ENCODE data around the gene PNMA6A. TPM values are rescaled to one million over a fixed set of nuclear protein-coding genes. Genes with fewer than 3 reads are reported as not detected.

Gene PNMA6A
- polyA plus RNA-seq, 1 donor (not counting 4 experiments of a cell fraction or from before 2014, with no cell fraction given) = 0.16 TPM

GRCh38 chrX:153059191-153060094 is 12.8 kb upstream of the PNMA6A start:
- peaks cover 3% of the 10 kb centered on the region for H3K4me1 ChIP-seq (ENCODE audit: control insufficient read depth, extremely low read depth, insufficient read depth, low read length)
- no peak for TF ChIP-seq EZH2 (IDR thresholded peaks at IDR 0.05; ENCODE audit: low read length)
- TF ChIP-seq, protein P1, sequence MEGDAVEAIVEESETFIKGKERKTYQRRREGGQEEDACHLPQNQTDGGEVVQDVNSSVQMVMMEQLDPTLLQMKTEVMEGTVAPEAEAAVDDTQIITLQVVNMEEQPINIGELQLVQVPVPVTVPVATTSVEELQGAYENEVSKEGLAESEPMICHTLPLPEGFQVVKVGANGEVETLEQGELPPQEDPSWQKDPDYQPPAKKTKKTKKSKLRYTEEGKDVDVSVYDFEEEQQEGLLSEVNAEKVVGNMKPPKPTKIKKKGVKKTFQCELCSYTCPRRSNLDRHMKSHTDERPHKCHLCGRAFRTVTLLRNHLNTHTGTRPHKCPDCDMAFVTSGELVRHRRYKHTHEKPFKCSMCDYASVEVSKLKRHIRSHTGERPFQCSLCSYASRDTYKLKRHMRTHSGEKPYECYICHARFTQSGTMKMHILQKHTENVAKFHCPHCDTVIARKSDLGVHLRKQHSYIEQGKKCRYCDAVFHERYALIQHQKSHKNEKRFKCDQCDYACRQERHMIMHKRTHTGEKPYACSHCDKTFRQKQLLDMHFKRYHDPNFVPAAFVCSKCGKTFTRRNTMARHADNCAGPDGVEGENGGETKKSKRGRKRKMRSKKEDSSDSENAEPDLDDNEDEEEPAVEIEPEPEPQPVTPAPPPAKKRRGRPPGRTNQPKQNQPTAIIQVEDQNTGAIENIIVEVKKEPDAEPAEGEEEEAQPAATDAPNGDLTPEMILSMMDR (optimal IDR thresholded peaks at IDR 0.05 in 1 of 3, IDR thresholded peaks at IDR 0.05 in 1 of 3, conservative IDR thresholded peaks at IDR 0.05 in 1 of 3; ENCODE audit: extremely low read depth in 1 of 3, insufficient read depth in 2 of 3, low read length in 3 of 3) = no peak
- H3K9me3 ChIP-seq (ENCODE audit: control insufficient read depth, low read depth, low read length) = no peaks in the 10 kb centered on the region
- H3K36me3 ChIP-seq (ENCODE audit: control insufficient read depth in 2 of 2, extremely low read depth in 1 of 2, insufficient read depth in 2 of 2, low read length in 2 of 2) = no peaks in the 10 kb centered on the region
- H3K9me1 ChIP-seq (ENCODE audit: control insufficient read depth, extremely low read depth, insufficient read depth, low read length) = no peaks in the 10 kb centered on the region
- dilution Hi-C loops (cut with MboI; ENCODE audit: extremely low pct_ligation_motif_present, low sequenced_read_pairs) = no loop called here
- FAIRE-seq (no peak), DNase-seq (ENCODE audit: low read depth, low spot score) (no peak)
- H3K27ac ChIP-seq (ENCODE audit: control insufficient read depth, insufficient read depth, low read length) = no peak overlapping the region
- H3K4me3 ChIP-seq (ENCODE audit: control insufficient read depth in 2 of 3, extremely low read depth in 1 of 3, insufficient read depth in 2 of 3, low read depth in 1 of 3, low read length in 3 of 3) = no peak overlapping the region
- peaks cover 27% of the 10 kb centered on the region for H3K27me3 ChIP-seq (ENCODE audit: control insufficient read depth, extremely low read depth, insufficient read depth, low read length)
- no peak overlapping the region for H3K4me2 ChIP-seq (ENCODE audit: control insufficient read depth, extremely low read depth, insufficient read depth, low read depth, low read length)
- H3K79me2 ChIP-seq (ENCODE audit: control insufficient read depth, insufficient read depth, low read length) = no peaks in the 10 kb centered on the region
- no peak overlapping the region for H3K9ac ChIP-seq (ENCODE audit: control insufficient read depth, extremely low read depth, insufficient read depth, low read length)
- H2AFZ ChIP-seq (ENCODE audit: control insufficient read depth, low read length) = no peak overlapping the region
- no peaks in the 10 kb centered on the region for H4K20me1 ChIP-seq (ENCODE audit: control insufficient read depth, extremely low read depth, insufficient read depth, low read length)

DNA sequence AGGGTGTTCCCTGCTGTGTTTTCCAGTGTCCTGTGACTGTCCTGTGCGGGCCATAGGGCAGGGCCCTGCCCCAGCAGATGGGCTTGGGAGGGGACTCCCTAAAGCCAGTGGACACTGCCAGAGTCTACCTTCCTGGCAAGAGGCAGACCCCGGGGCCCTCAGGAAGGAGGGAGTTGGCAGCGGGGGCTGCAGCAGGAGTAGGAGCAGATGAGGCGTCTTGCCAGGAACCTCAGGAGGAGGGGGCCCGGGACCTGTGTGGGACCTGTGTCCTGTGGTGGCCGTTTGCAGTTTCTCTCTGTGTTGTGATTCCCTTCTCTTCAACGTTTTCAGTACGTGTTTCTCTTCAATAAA is 12.2 kb upstream of the PNMA6A start:
- Histone ChIP-seq H3K4me1 (ENCODE audit: control insufficient read depth, extremely low read depth, insufficient read depth, low read length) (peaks cover 3% of the 10 kb centered on the region), H3K79me2 (ENCODE audit: control insufficient read depth, insufficient read depth, low read length) (no peaks in the 10 kb centered on the region), H3K9ac (ENCODE audit: control insufficient read depth, extremely low read depth, insufficient read depth, low read length) (no peak overlapping the region), H2AFZ (ENCODE audit: control insufficient read depth, low read length) (no peak overlapping the region), H3K9me3 (ENCODE audit: control insufficient read depth, low read depth, low read length) (no peaks in the 10 kb centered on the region), H3K27me3 (ENCODE audit: control insufficient read depth, extremely low read depth, insufficient read depth, low read length) (peaks cover 27% of the 10 kb centered on the region), H3K9me1 (ENCODE audit: control insufficient read depth, extremely low read depth, insufficient read depth, low read length) (no peaks in the 10 kb centered on the region), H3K4me2 (ENCODE audit: control insufficient read depth, extremely low read depth, insufficient read depth, low read depth, low read length) (no peak overlapping the region), H3K4me3 (ENCODE audit: control insufficient read depth in 2 of 3, extremely low read depth in 1 of 3, insufficient read depth in 2 of 3, low read depth in 1 of 3, low read length in 3 of 3) (no peak overlapping the region), H4K20me1 (ENCODE audit: control insufficient read depth, extremely low read depth, insufficient read depth, low read length) (no peaks in the 10 kb centered on the region), H3K27ac (ENCODE audit: control insufficient read depth, insufficient read depth, low read length) (no peak overlapping the region), H3K36me3 (ENCODE audit: control insufficient read depth in 2 of 2, extremely low read depth in 1 of 2, insufficient read depth in 2 of 2, low read length in 2 of 2) (no peaks in the 10 kb centered on the region)
- no peak for TF ChIP-seq EZH2 (IDR thresholded peaks at IDR 0.05; ENCODE audit: low read length)
- TF ChIP-seq, protein P1 (optimal IDR thresholded peaks at IDR 0.05 in 1 of 3, IDR thresholded peaks at IDR 0.05 in 1 of 3, conservative IDR thresholded peaks at IDR 0.05 in 1 of 3; ENCODE audit: extremely low read depth in 1 of 3, insufficient read depth in 2 of 3, low read length in 3 of 3) = no peak
- no peak for FAIRE-seq
- DNase-seq (ENCODE audit: low read depth, low spot score) = no peak
- dilution Hi-C loops (cut with MboI; ENCODE audit: extremely low pct_ligation_motif_present, low sequenced_read_pairs) = no loop called here

All from keratinocyte (primary cell).